ENCODE measurements around the gene STT3B. TPM values are rescaled to one million over a fixed set of nuclear protein-coding genes. Genes with fewer than 3 reads are reported as not detected.
A peak's percentile ranks its signal among the peaks of the same experiment; 100 is the strongest.

The STT3B gene
- polyA plus RNA-seq, 1 donor (not counting 4 experiments of a cell fraction or from before 2014, with no cell fraction given) = 129 TPM

DNA sequence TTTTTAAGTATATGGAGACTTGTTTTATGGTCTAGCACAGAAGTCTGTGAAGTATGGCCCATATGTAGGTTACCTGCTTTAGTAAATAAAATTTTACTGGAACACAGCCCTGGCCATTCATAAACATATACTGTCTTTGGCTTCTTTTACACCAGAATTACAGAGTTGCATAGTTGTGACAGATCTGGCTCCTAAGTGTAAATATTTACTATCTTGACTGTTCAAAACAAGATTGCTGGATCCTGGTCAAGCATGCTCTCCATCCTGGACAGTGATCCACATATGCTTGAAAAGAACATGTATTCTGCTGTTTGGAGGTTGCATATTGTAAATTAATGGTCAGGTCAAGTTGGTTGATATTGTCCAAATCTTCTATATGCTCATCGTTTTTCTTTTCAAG is 57.9 kb downstream of the STT3B start:
- DNase-seq (ENCODE audit: low read depth, low spot score) (no peak), FAIRE-seq (no peak)
- peaks cover 67% of the 10 kb centered on the region for H3K79me2 ChIP-seq (ENCODE audit: control insufficient read depth, insufficient read depth, low read length)
- H3K9me3 ChIP-seq (ENCODE audit: control insufficient read depth, low read depth, low read length) = no peaks in the 10 kb centered on the region
- no peak overlapping the region for H3K9ac ChIP-seq (ENCODE audit: control insufficient read depth, extremely low read depth, insufficient read depth, low read length)
- H3K36me3 ChIP-seq (ENCODE audit: control insufficient read depth in 2 of 2, extremely low read depth in 1 of 2, insufficient read depth in 2 of 2, low read length in 2 of 2) = peaks cover 0 to 2% of the 10 kb centered on the region in 2 experiments
- no peaks in the 10 kb centered on the region for H4K20me1 ChIP-seq (ENCODE audit: control insufficient read depth, extremely low read depth, insufficient read depth, low read length)
- H3K4me3 ChIP-seq (ENCODE audit: control insufficient read depth in 2 of 3, extremely low read depth in 1 of 3, insufficient read depth in 2 of 3, low read depth in 1 of 3, low read length in 3 of 3) = no peak overlapping the region
- dilution Hi-C loops (cut with MboI; ENCODE audit: extremely low pct_ligation_motif_present, low sequenced_read_pairs) = no loop called here
- no peak overlapping the region for H3K4me2 ChIP-seq (ENCODE audit: control insufficient read depth, extremely low read depth, insufficient read depth, low read depth, low read length)
- TF ChIP-seq, protein P1, sequence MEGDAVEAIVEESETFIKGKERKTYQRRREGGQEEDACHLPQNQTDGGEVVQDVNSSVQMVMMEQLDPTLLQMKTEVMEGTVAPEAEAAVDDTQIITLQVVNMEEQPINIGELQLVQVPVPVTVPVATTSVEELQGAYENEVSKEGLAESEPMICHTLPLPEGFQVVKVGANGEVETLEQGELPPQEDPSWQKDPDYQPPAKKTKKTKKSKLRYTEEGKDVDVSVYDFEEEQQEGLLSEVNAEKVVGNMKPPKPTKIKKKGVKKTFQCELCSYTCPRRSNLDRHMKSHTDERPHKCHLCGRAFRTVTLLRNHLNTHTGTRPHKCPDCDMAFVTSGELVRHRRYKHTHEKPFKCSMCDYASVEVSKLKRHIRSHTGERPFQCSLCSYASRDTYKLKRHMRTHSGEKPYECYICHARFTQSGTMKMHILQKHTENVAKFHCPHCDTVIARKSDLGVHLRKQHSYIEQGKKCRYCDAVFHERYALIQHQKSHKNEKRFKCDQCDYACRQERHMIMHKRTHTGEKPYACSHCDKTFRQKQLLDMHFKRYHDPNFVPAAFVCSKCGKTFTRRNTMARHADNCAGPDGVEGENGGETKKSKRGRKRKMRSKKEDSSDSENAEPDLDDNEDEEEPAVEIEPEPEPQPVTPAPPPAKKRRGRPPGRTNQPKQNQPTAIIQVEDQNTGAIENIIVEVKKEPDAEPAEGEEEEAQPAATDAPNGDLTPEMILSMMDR (optimal IDR thresholded peaks at IDR 0.05 in 1 of 3, IDR thresholded peaks at IDR 0.05 in 1 of 3, conservative IDR thresholded peaks at IDR 0.05 in 1 of 3; ENCODE audit: extremely low read depth in 1 of 3, insufficient read depth in 2 of 3, low read length in 3 of 3) = no peak
- no peak overlapping the region for H2AFZ ChIP-seq (ENCODE audit: control insufficient read depth, low read length)
- H3K4me1 ChIP-seq (ENCODE audit: control insufficient read depth, extremely low read depth, insufficient read depth, low read length) = no peaks in the 10 kb centered on the region
- H3K9me1 ChIP-seq (ENCODE audit: control insufficient read depth, extremely low read depth, insufficient read depth, low read length) = no peaks in the 10 kb centered on the region
- H3K27me3 ChIP-seq (ENCODE audit: control insufficient read depth, extremely low read depth, insufficient read depth, low read length) = no peaks in the 10 kb centered on the region
- no peak overlapping the region for H3K27ac ChIP-seq (ENCODE audit: control insufficient read depth, insufficient read depth, low read length)

DNA sequence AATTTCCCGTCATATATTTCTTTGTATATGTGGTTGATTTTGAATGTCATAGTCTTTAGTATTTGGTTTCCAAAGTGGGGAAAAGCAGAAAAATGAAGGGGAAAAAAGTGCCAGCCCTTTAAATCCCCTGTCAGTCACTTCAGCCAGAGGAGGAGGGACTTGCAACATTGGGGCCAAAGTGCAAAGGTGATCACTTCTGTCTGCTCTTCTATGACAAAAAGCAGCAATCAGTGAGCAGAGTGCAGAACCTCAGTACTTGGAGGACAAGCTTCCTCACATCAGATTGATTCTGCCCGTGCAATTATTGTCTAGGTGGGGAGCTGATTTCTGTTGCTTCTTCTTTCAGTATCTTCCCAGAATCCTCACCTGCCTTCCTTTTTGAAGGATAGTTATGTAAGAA is 60.0 kb downstream of the STT3B start:
- H3K79me2 ChIP-seq (ENCODE audit: control insufficient read depth, insufficient read depth, low read length) = peaks cover 52% of the 10 kb centered on the region
- FAIRE-seq = peak; percentile 48

More for the DNA sequence above, 60.0 kb downstream of the STT3B start:
- Histone ChIP-seq H3K27ac (ENCODE audit: control insufficient read depth, insufficient read depth, low read length) (no peak overlapping the region), H3K9me3 (ENCODE audit: control insufficient read depth, low read depth, low read length) (no peaks in the 10 kb centered on the region), H2AFZ (ENCODE audit: control insufficient read depth, low read length) (no peak overlapping the region), H4K20me1 (ENCODE audit: control insufficient read depth, extremely low read depth, insufficient read depth, low read length) (no peaks in the 10 kb centered on the region), H3K4me2 (ENCODE audit: control insufficient read depth, extremely low read depth, insufficient read depth, low read depth, low read length) (no peak overlapping the region), H3K36me3 (ENCODE audit: control insufficient read depth in 2 of 2, extremely low read depth in 1 of 2, insufficient read depth in 2 of 2, low read length in 2 of 2) (peaks cover 0 to 2% of the 10 kb centered on the region in 2 experiments), H3K9ac (ENCODE audit: control insufficient read depth, extremely low read depth, insufficient read depth, low read length) (no peak overlapping the region), H3K27me3 (ENCODE audit: control insufficient read depth, extremely low read depth, insufficient read depth, low read length) (no peaks in the 10 kb centered on the region), H3K4me3 (ENCODE audit: control insufficient read depth in 2 of 3, extremely low read depth in 1 of 3, insufficient read depth in 2 of 3, low read depth in 1 of 3, low read length in 3 of 3) (no peak overlapping the region), H3K9me1 (ENCODE audit: control insufficient read depth, extremely low read depth, insufficient read depth, low read length) (no peaks in the 10 kb centered on the region), H3K4me1 (ENCODE audit: control insufficient read depth, extremely low read depth, insufficient read depth, low read length) (no peaks in the 10 kb centered on the region)
- DNase-seq (ENCODE audit: low read depth, low spot score) = no peak
- TF ChIP-seq, protein P1 (optimal IDR thresholded peaks at IDR 0.05 in 1 of 3, IDR thresholded peaks at IDR 0.05 in 1 of 3, conservative IDR thresholded peaks at IDR 0.05 in 1 of 3; ENCODE audit: extremely low read depth in 1 of 3, insufficient read depth in 2 of 3, low read length in 3 of 3) = no peak
- TF ChIP-seq EZH2 (IDR thresholded peaks at IDR 0.05; ENCODE audit: low read length) = no peak
- dilution Hi-C loops (cut with MboI; ENCODE audit: extremely low pct_ligation_motif_present, low sequenced_read_pairs) = no loop called here

Measured in keratinocyte (primary cell).